C4-2B (cell line): ENCODE measurements around the gene CMTM8.
"Not testable (repeated sequence)": the region's sequence is repeated elsewhere in the genome, so short reads cannot be mapped to it uniquely, and the experiment has no call there.

Source experiments
- H3K27ac ChIP-seq: fragments of 450-650 bp; 2 replicates; pipeline ENCODE4 v1.5.1; 2017
- ZFX ChIP-seq: fragments of 450-650 bp; IDR thresholded peaks from 2 replicates; pipeline ENCODE4 v1.6.1; 2017
- TF ChIP-seq, protein P1 (sequence below): fragments of 450-650 bp; conservative IDR thresholded peaks from 2 replicates; pipeline ENCODE4 v1.5.1; 2017; ENCODE audit warnings: mild to moderate bottlenecking

The CMTM8 gene

DNA sequence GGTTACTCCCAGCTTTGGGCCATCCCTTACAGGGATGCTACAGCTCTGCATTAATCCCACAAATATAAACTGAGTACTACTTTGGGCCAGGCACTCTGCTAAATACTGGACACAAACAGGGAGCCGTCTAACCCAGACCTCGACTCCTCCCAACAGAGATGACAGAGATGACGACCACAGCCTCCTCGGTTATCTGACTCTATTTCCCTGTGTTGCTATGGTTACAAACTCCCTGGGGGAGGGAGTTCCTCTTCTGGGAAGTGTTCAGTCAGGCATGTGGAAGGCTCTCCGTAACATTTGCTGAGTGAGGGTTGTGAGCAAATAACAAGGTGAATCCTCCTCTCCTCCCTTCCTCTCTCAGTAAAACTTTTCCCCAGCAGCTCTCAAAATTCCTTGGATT, 146.5 kb downstream of the CMTM8 start:
- no peak overlapping the region; the same call in 1 of the 2 replicates for H3K27ac ChIP-seq
- TF ChIP-seq, protein P1, sequence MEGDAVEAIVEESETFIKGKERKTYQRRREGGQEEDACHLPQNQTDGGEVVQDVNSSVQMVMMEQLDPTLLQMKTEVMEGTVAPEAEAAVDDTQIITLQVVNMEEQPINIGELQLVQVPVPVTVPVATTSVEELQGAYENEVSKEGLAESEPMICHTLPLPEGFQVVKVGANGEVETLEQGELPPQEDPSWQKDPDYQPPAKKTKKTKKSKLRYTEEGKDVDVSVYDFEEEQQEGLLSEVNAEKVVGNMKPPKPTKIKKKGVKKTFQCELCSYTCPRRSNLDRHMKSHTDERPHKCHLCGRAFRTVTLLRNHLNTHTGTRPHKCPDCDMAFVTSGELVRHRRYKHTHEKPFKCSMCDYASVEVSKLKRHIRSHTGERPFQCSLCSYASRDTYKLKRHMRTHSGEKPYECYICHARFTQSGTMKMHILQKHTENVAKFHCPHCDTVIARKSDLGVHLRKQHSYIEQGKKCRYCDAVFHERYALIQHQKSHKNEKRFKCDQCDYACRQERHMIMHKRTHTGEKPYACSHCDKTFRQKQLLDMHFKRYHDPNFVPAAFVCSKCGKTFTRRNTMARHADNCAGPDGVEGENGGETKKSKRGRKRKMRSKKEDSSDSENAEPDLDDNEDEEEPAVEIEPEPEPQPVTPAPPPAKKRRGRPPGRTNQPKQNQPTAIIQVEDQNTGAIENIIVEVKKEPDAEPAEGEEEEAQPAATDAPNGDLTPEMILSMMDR: no peak
- TF ChIP-seq ZFX: no peak

DNA sequence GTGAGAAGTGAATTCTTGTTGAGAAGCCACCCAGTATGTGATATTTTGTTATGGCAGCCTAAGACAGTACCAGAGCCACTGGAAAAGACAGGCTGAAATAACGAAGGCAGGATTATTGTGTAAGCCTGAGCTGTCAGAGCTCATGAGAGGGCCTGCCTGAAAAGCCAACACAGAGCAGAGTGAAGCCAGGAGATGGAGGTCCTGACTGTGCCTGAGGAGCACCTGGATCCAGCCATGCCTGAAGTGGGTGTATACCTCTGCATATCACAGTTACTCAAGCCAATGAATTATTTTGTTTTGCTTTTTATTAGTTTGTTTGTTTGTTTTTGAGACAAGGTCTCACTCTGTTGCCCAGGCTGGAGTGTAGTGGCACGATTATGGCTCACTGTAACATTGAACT, 149.0 kb downstream of the CMTM8 start:
- TF ChIP-seq ZFX: no peak
- TF ChIP-seq, protein P1: no peak

DNA sequence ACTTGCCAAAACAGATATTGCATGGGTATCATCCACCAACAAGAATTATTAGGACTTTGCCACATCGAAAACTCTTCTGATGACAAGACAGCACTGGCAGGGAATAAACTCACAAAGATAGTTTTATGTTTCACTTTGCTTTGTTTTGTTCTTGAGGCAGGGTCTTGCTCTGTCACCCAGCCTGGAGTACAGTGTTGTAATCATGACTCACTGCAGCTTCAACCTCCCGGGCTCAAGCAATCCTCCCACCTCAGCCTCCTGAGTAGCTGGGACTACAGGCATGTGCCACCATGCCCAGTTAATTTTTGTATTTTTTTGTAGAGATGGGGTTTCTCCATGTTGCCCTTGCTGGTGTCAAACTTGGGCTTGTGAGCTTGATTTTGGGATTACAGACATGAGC, 151.1 kb downstream of the CMTM8 start:
- H3K27ac ChIP-seq: not testable (repeated sequence)

More for the DNA sequence above, 149.0 kb downstream of the CMTM8 start:
- H3K27ac ChIP-seq: no peak overlapping the region

GRCh38 chr3:32391643-32392535, 153.4 kb downstream of the CMTM8 start, which contains the start of gene CMTM7:
TSS of gene CMTM7 (plus strand) at chr3:32391853. CDS start at chr3:32391907, 54 bp downstream.
- peak within 1 kb of the TSS; percentile 62 for H3K27ac ChIP-seq
- TF ChIP-seq, protein P1: 0 out of 2 replicates have a peak, but pooled peaks have one; percentile 4
- TF ChIP-seq ZFX: peak; percentile 37

GRCh38 chr3:32392536-32393302, 154.2 kb downstream of the CMTM8 start:
- peak overlapping the region; percentile 62; the same call in 1 of the 2 replicates for H3K27ac ChIP-seq
- TF ChIP-seq ZFX: no peak
- TF ChIP-seq, protein P1: no peak

- TF ChIP-seq ZFX: no peak
- TF ChIP-seq, protein P1: no peak
- no peak overlapping the region for H3K27ac ChIP-seq
Measured at GRCh38 chr3:32395496-32395895, 157.0 kb downstream of the CMTM8 start.

- no peak overlapping the region for H3K27ac ChIP-seq
- no peak for TF ChIP-seq ZFX
- TF ChIP-seq, protein P1: no peak
Measured at GRCh38 chr3:32397941-32398340, 159.5 kb downstream of the CMTM8 start.
